H1 (cell line): ENCODE results near the gene AGAP1. TPM values are rescaled to one million over a fixed set of nuclear protein-coding genes. Genes with fewer than 3 reads are reported as not detected.

Experiments
- CTCF ChIA-PET: fragments of 300-600 bp; sonication (Branson Sonifier 250); formaldehyde crosslinking; loops from one replicate; lab custom pipeline; 2021; ENCODE audit not compliant: partially characterized antibody; lab: Charles Lee
- POLR2A ChIA-PET: fragments of 300-600 bp; sonication (Branson Sonifier 250); formaldehyde crosslinking; loops from one replicate; lab custom pipeline; 2021; ENCODE audit warnings: inconsistent platforms; ENCODE audit not compliant: partially characterized antibody; lab: Charles Lee
- DNase-seq, 2 experiments: peaks; one replicate each; pipeline versions ENCODE4 v3.0.0 to v3.0.0-alpha.2; 2010 to 2022; ENCODE audit warnings: low spot score in 2 of 2, low read depth in 1 of 2, mixed read lengths in 1 of 2
- FAIRE-seq: peaks from 2 replicates; lab custom pipeline; 2011; peaks lifted over from hg19 to GRCh38; lab: Jason Lieb, UNC
- H2AFZ ChIP-seq: 2 replicates; pipeline ENCODE4 v1.8.1; 2012; ENCODE audit warnings: low read length, inconsistent platforms
- H2AK5ac ChIP-seq: 2 replicates; pipeline ENCODE4 v1.6.1; 2013; ENCODE audit warnings: low read depth, low read length
- H2BK120ac ChIP-seq: replicated peaks from 2 replicates; pipeline ENCODE3; 2013; ENCODE audit warnings: low read depth, low read length, inconsistent platforms
- H2BK12ac ChIP-seq: 2 replicates; pipeline ENCODE4 v1.6.1; 2013; ENCODE audit warnings: low read depth, low read length
- H2BK15ac ChIP-seq: 2 replicates; pipeline ENCODE4 v1.6.1; 2013; ENCODE audit warnings: low read length
- H2BK20ac ChIP-seq: 2 replicates; pipeline ENCODE4 v1.6.1; 2013; ENCODE audit warnings: low read length
- H2BK5ac ChIP-seq: 2 replicates; pipeline ENCODE4 v1.6.1; 2013; ENCODE audit warnings: low read depth, low read length
- H3K14ac ChIP-seq: 2 replicates; pipeline ENCODE4 v1.6.1; 2013; ENCODE audit warnings: inconsistent platforms; ENCODE audit not compliant: insufficient read length
- H3K18ac ChIP-seq: 2 replicates; pipeline ENCODE4 v1.6.1; 2013; ENCODE audit warnings: low read length; ENCODE audit errors: extremely low read depth
- H3K23ac ChIP-seq: 2 replicates; pipeline ENCODE4 v1.6.1; 2013; ENCODE audit warnings: inconsistent platforms; ENCODE audit not compliant: insufficient read length
- H3K23me2 ChIP-seq: 2 replicates; pipeline ENCODE4 v1.6.1; 2013; ENCODE audit warnings: low read depth, low read length
- H3K27ac ChIP-seq: 2 replicates; pipeline ENCODE4 v1.6.1; 2011; ENCODE audit warnings: low read depth, low read length, inconsistent platforms
- H3K27me3 ChIP-seq, 4 experiments: replicated peaks in 1 of 4; 1 replicate in 1 of 4; 2 replicates in 3 of 4; pipeline versions ENCODE4 v1.6.1 to v1.8.1; 2011 to 2013; ENCODE audit warnings: low read length in 3 of 4, mild to moderate bottlenecking in 3 of 4, inconsistent platforms in 2 of 4, mixed read lengths in 2 of 4, moderate library complexity in 1 of 4; ENCODE audit not compliant: control insufficient read depth in 3 of 4, insufficient read depth in 3 of 4; ENCODE audit errors: extremely low read depth in 1 of 4
- H3K36me3 ChIP-seq, 4 experiments: 2 replicates each; pipeline versions ENCODE4 v1.6.1 to v1.8.1; 2011 to 2013; ENCODE audit warnings: mild to moderate bottlenecking in 4 of 4, low read length in 3 of 4, moderate library complexity in 2 of 4, control low read depth in 1 of 4, inconsistent platforms in 1 of 4; ENCODE audit not compliant: insufficient read depth in 4 of 4, control insufficient read depth in 2 of 4
- H3K4ac ChIP-seq: replicated peaks from 2 replicates; pipeline ENCODE3; 2013; ENCODE audit warnings: low read length, low read depth, mixed read lengths, inconsistent platforms; ENCODE audit not compliant: insufficient read length
- H3K4me1 ChIP-seq, 4 experiments: replicated peaks in 1 of 4; 1 replicate in 1 of 4; 2 replicates in 3 of 4; pipeline versions ENCODE4 v1.6.1 to v1.8.1; 2011 to 2013; ENCODE audit warnings: low read length in 3 of 4, inconsistent platforms in 2 of 4, mixed read lengths in 1 of 4; ENCODE audit not compliant: insufficient read depth in 4 of 4, control insufficient read depth in 3 of 4
- H3K4me2 ChIP-seq, 2 experiments: 2 replicates each; pipeline versions ENCODE4 v1.6.1 to v1.8.1; 2011 to 2013; ENCODE audit warnings: low read depth in 2 of 2, low read length in 2 of 2, control low read depth in 1 of 2, inconsistent platforms in 1 of 2, mild to moderate bottlenecking in 1 of 2; ENCODE audit not compliant: insufficient read depth in 1 of 2
- H3K4me3 ChIP-seq, 4 experiments: fragments of 200-600, 300-600 bp in 1 of 4; sonication (generic), shearing (Covaris generic), sonication (Bioruptor Twin) in 1 of 4; 2 replicates each; pipeline versions ENCODE4 v1.5.1 to v1.8.1; 2011 to 2016; ENCODE audit warnings: low read length in 4 of 4, low read depth in 3 of 4, control low read depth in 2 of 4, inconsistent platforms in 2 of 4, mild to moderate bottlenecking in 2 of 4, mixed read lengths in 1 of 4, moderate library complexity in 1 of 4; ENCODE audit not compliant: insufficient read depth in 2 of 4; ENCODE audit errors: extremely low read depth in 1 of 4
- H3K56ac ChIP-seq: replicated peaks from 2 replicates; pipeline ENCODE3; 2013; ENCODE audit warnings: low read depth, mild to moderate bottlenecking, mixed read lengths, low read length, inconsistent platforms; ENCODE audit not compliant: insufficient read length
- H3K79me1 ChIP-seq: 2 replicates; pipeline ENCODE4 v1.6.1; 2013; ENCODE audit warnings: low read depth, low read length, control low read depth
- H3K79me2 ChIP-seq, 2 experiments: 2 replicates each; pipeline versions ENCODE4 v1.6.1 to v1.8.1; 2012 to 2013; ENCODE audit warnings: low read length in 2 of 2, mild to moderate bottlenecking in 2 of 2, inconsistent platforms in 1 of 2; ENCODE audit not compliant: insufficient read depth in 2 of 2, control insufficient read depth in 1 of 2
- H3K9ac ChIP-seq, 4 experiments: replicated peaks in 1 of 4; 1 replicate in 1 of 4; 2 replicates in 3 of 4; pipeline versions ENCODE4 v1.6.1 to v1.8.1; 2011 to 2013; ENCODE audit warnings: low read depth in 3 of 4, low read length in 3 of 4, control low read depth in 2 of 4, mild to moderate bottlenecking in 2 of 4, moderate library complexity in 2 of 4, inconsistent platforms in 1 of 4; ENCODE audit errors: extremely low read depth in 1 of 4
- H3K9me3 ChIP-seq, 2 experiments: 2 replicates each; pipeline versions ENCODE4 v1.6.1 to v1.8.1; 2012 to 2013; ENCODE audit warnings: mild to moderate bottlenecking in 2 of 2, moderate library complexity in 2 of 2, control low read depth in 1 of 2, inconsistent platforms in 1 of 2, low read depth in 1 of 2, low read length in 1 of 2, mixed read lengths in 1 of 2; ENCODE audit not compliant: insufficient read depth in 2 of 2
- H4K20me1 ChIP-seq, 2 experiments: replicated peaks in 1 of 2; 2 replicates each; pipeline versions ENCODE3 to v1.8.1; 2011 to 2013; ENCODE audit warnings: inconsistent platforms in 2 of 2, low read length in 2 of 2, mild to moderate bottlenecking in 1 of 2; ENCODE audit not compliant: insufficient read depth in 2 of 2, control insufficient read depth in 1 of 2
- H4K5ac ChIP-seq: 2 replicates; pipeline ENCODE4 v1.6.1; 2013; ENCODE audit warnings: low read length, low read depth, mixed read lengths, inconsistent platforms; ENCODE audit not compliant: insufficient read length
- H4K8ac ChIP-seq: 2 replicates; pipeline ENCODE4 v1.8.0; 2013; ENCODE audit warnings: mild to moderate bottlenecking, moderate library complexity, low read length, inconsistent platforms; ENCODE audit not compliant: insufficient read depth; ENCODE audit errors: extremely low read depth
- H4K91ac ChIP-seq: replicated peaks from 2 replicates; pipeline ENCODE3; 2013; ENCODE audit warnings: low read length, mixed read lengths, inconsistent platforms; ENCODE audit not compliant: insufficient read length
- ATF2 ChIP-seq: IDR thresholded peaks from 2 replicates; pipeline ENCODE4 v1.6.1; 2012; ENCODE audit warnings: low read length, inconsistent platforms
- CBX5 ChIP-seq: fragments of 300-800, 300-1000 bp; sonication (generic); IDR thresholded peaks from 2 replicates; pipeline ENCODE4 v1.7.1; 2016; ENCODE audit warnings: antibody characterized with exemption, low read length, low read depth
- JUND ChIP-seq: IDR thresholded peaks from 2 replicates; pipeline ENCODE4 v1.6.1; 2011; ENCODE audit warnings: mild to moderate bottlenecking, improper control_type of control experiment, low read length
- KDM1A ChIP-seq: fragments of 200-600, 300-600 bp; sonication (generic); IDR thresholded peaks from 2 replicates; pipeline ENCODE4 v1.7.1; 2016; ENCODE audit warnings: mild to moderate bottlenecking, low read length, borderline replicate concordance
- POLR2A ChIP-seq, 2 experiments: IDR thresholded peaks; 1 replicate in 1 of 2; 2 replicates in 1 of 2; pipeline ENCODE4 v1.6.1; 2011; ENCODE audit warnings: low read depth in 2 of 2, low read length in 2 of 2, mild to moderate bottlenecking in 2 of 2; ENCODE audit errors: control extremely low read depth in 1 of 2
- POLR2AphosphoS5 ChIP-seq: IDR thresholded peaks from 2 replicates; pipeline ENCODE4 v1.6.1; 2011; ENCODE audit warnings: low read depth, low read length
- RBBP5 ChIP-seq: IDR thresholded peaks from 2 replicates; pipeline ENCODE4 v1.7.1; 2012; ENCODE audit warnings: low read depth, mild to moderate bottlenecking, inconsistent platforms, low read length, moderate library complexity, borderline replicate concordance
- RFX5 ChIP-seq: IDR thresholded peaks from 2 replicates; pipeline ENCODE4 v1.6.1; 2011; ENCODE audit warnings: low read depth, low read length, improper control_type of control experiment, borderline replicate concordance
- TEAD4 ChIP-seq: IDR thresholded peaks from 2 replicates; pipeline ENCODE4 v1.6.1; 2012; ENCODE audit warnings: low read depth, low read length, inconsistent platforms, mixed read lengths
- USF2 ChIP-seq: IDR thresholded peaks from 2 replicates; pipeline ENCODE4 v1.6.1; 2011; ENCODE audit warnings: low read length, improper control_type of control experiment
- ZNF274 ChIP-seq: IDR thresholded peaks from 2 replicates; pipeline ENCODE4 v1.7.0; 2012; ENCODE audit warnings: low read length, borderline replicate concordance; ENCODE audit errors: extremely low read depth
- WGBS, 2 experiments: shearing (Covaris generic) in 1 of 2; methylation state at CpG; one replicate each; pipeline versions ENCODE4 v1.1.6 to v1.1.7; 2013 to 2015; ENCODE audit warnings: low lambda C conversion rate in 2 of 2, mixed read lengths in 2 of 2, inconsistent platforms in 1 of 2, low coverage in 1 of 2, missing lambda C conversion rate in 1 of 2; ENCODE audit not compliant: insufficient replicate concordance in 2 of 2, insufficient coverage in 1 of 2, insufficient read length in 1 of 2; ENCODE audit errors: extremely low coverage in 1 of 2, missing lambda C conversion rate in 1 of 2; 5-methylcytosine and 5-hydroxymethylcytosine counted together
- polyA plus RNA-seq, 7 experiments: library from polyadenylated mRNA; depleted of rRNA in 3 of 7; stranded (reverse) in 5 of 7; unstranded in 2 of 7; fragments of >200 nt in 5 of 7; fragments of 200-250 nt in 2 of 7; gene quantifications; 1 replicate in 5 of 7; 2 replicates in 1 of 7; 4 replicates in 1 of 7; pipeline versions ENCODE4 v1.2.1 to v1.2.3, GENCODE V29; 2011 to 2013; ENCODE audit warnings: missing spikeins in 2 of 7, mixed read lengths in 2 of 7
- total RNA-seq: library from RNA; stranded (reverse); fragmentation: NEBNext Ultra II Directional; extraction: Animal tissue kit (Norgen Biotek cat#: 25700); gene quantifications from 2 replicates; pipeline ENCODE4 v1.2.1, GENCODE V29; 2021

The AGAP1 gene
- total and polyA plus RNA-seq, 2 of the 8 experiments (the other 6 are each of a cell fraction or from before 2014, with no cell fraction given) = 18.1 to 39.4 TPM

GRCh38 chr2:235460548-235461047 is 33.2 kb upstream of the AGAP1 start:
- H3K36me3 ChIP-seq = no peaks in the 10 kb centered on the region
- H4K20me1 ChIP-seq = no peaks in the 10 kb centered on the region
- no peak overlapping the region for H3K4me2 ChIP-seq
- no peak overlapping the region for H2BK120ac ChIP-seq
- no peaks in the 10 kb centered on the region for H3K9me3 ChIP-seq
- H3K4me1 ChIP-seq = no peaks in the 10 kb centered on the region
- no peaks in the 10 kb centered on the region for H3K23me2 ChIP-seq
- no peak overlapping the region for H3K27ac ChIP-seq
- H3K9ac ChIP-seq = no peak overlapping the region
- no peak overlapping the region for H3K56ac ChIP-seq
- H3K14ac ChIP-seq = no peak overlapping the region
- no peak overlapping the region for H3K4me3 ChIP-seq
- H3K79me1 ChIP-seq = no peaks in the 10 kb centered on the region
- no peak overlapping the region for H3K18ac ChIP-seq
- H3K27me3 ChIP-seq = no peaks in the 10 kb centered on the region
- H3K4ac ChIP-seq = no peak overlapping the region
- H2BK12ac ChIP-seq = no peak overlapping the region
- H2BK15ac ChIP-seq = no peak overlapping the region
- no peak overlapping the region for H4K5ac ChIP-seq
- no peak overlapping the region for H4K8ac ChIP-seq
- no peak overlapping the region for H2AFZ ChIP-seq
- WGBS, 2 experiments = 91% methylated on average over 8 of the region's 8 CpGs; no CpG with 5 or more reads in 1 of the 2 experiments
- H3K23ac ChIP-seq = no peak overlapping the region
- POLR2A ChIA-PET = interaction anchor here (1.3 kb wide), 1 partner anchor 8 kb away, joined by 3 read pairs; no protein-coding TSS in a partner anchor
- CTCF ChIA-PET = interaction anchor here (0.9 kb wide), 1 partner anchor 92 kb away, joined by 3 read pairs; no protein-coding TSS in a partner anchor
- H2AK5ac ChIP-seq = no peak overlapping the region
- no peaks in the 10 kb centered on the region for H3K79me2 ChIP-seq
- no peak for FAIRE-seq
- no peak overlapping the region for H4K91ac ChIP-seq
- 0 out of 2 replicates have a peak overlapping the region, but pooled peaks have one; percentile 6 for H2BK20ac ChIP-seq
- DNase-seq = no peak
- TF ChIP-seq POLR2AphosphoS5 (no peak), POLR2A (IDR thresholded peaks at IDR 0.05; ENCODE audit: control extremely low read depth in 1 of 2, low read depth in 2 of 2, low read length in 2 of 2) (no peak), ATF2 (no peak), USF2 (no peak), RBBP5 (no peak), CBX5 (no peak), JUND (no peak), RFX5 (no peak), ZNF274 (no peak), TEAD4 (no peak), KDM1A (no peak)
- TF ChIP-seq, all 59 proteins: peak for 0
- no peak overlapping the region for H2BK5ac ChIP-seq
